GM21390 (cell line): ENCODE results near the gene ABLIM1.

Source experiments
- ATAC-seq: cut with Tn5 transposase; IDR thresholded peaks from one replicate; pipeline ENCODE4 v1.9.1; 2021; ENCODE audit not compliant: unreplicated experiment

The ABLIM1 gene

GRCh38 chr10:114427124-114427852 lies 230.8 kb downstream of the ABLIM1 start:
- ATAC-seq: no peak

- no peak for ATAC-seq
Measured at GRCh38 chr10:114426476-114426875, 231.6 kb downstream of the ABLIM1 start.

DNA sequence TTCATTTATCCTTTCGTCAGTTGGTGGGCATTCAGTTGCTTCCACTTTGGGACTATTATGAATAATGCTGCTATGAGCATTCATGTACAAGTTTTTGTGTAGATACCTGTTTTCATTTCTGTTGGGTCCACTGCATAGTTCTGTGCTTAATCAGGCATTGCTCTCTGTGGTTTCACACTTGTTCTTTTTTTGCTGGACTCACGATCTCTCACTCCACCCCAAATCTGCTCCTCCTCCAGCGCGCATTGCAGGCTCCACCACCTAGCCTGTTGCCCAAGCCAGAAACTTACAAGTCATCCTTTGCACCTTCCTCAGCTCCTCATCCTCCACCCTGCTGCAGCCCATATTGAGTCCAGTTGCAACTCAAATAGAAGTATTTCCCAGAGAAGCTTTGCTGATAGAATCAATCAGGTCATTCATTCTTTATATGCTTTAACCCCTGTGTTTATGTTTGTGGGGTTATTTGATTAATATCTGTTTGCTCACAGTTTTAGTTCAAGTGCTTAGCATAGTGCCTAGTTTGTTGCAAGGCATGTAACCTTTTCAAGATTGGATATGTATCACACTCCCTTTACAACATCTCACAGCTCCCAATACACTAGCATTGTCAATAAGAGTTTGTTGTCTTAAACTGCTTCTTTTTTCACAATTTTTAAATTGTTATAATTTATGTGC lies 237.1 kb downstream of the ABLIM1 start:
- peak; percentile 60 for ATAC-seq

DNA sequence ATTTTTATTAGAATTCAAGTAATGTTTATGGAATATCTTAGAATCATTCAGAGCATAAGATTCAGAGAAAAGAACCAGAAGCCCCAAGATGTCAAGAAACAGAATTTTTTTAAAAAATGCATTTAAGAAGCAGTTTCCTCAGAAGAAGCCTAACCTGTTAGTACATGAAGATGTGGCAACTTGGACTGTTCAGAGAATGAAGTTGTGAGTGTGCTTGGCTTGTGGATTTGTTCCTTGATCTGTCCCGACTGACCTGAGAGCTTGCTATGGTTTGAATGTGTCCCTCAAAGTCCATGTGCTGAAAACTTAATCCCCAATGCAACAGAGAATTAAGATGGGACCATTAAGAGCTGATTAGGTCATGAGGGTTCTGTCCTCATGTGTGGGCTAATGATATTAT lies 240.0 kb downstream of the ABLIM1 start:
- ATAC-seq: no peak

- no peak for ATAC-seq
Measured at GRCh38 chr10:114412907-114413797, 244.9 kb downstream of the ABLIM1 start.

- ATAC-seq: no peak
Measured at GRCh38 chr10:114408968-114409444, 249.1 kb downstream of the ABLIM1 start.

- ATAC-seq: no peak
Measured at GRCh38 chr10:114408112-114408967, 249.7 kb downstream of the ABLIM1 start.

DNA sequence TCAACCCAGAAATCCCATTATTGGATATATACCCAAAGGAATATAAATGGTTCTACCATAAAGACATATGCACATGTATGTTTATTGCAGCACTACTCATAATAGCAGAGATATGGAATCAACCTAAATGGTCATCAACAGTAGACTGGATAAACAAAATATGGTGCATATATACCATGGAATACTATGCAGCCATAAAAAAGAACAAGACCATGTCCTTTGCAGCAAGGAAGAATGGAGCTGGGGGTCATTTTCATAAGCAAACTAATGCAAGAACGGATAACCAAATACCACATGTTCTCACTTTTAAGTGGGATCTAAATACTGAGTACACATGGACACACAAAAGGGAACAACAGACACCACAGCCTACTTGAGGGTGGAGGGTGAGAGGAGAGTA lies 251.6 kb downstream of the ABLIM1 start:
- ATAC-seq: no peak

DNA sequence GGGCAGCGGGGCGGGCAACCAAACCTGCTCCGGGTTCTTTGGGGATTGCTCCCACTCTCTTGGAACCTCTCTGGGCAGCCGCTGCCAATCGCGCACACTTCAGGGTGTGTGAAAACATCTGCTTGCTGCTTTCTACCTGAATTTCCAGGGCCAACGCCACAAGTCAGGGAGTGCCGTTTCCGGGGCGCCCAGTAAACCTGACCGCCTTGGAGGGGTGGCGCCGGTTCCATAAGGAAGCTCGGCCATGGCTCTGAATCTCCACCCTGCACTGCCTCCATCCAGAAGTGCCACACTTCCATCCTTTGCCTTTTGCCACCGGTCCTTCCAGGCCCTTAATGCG lies 253.1 kb downstream of the ABLIM1 start:
- ATAC-seq: no peak

DNA sequence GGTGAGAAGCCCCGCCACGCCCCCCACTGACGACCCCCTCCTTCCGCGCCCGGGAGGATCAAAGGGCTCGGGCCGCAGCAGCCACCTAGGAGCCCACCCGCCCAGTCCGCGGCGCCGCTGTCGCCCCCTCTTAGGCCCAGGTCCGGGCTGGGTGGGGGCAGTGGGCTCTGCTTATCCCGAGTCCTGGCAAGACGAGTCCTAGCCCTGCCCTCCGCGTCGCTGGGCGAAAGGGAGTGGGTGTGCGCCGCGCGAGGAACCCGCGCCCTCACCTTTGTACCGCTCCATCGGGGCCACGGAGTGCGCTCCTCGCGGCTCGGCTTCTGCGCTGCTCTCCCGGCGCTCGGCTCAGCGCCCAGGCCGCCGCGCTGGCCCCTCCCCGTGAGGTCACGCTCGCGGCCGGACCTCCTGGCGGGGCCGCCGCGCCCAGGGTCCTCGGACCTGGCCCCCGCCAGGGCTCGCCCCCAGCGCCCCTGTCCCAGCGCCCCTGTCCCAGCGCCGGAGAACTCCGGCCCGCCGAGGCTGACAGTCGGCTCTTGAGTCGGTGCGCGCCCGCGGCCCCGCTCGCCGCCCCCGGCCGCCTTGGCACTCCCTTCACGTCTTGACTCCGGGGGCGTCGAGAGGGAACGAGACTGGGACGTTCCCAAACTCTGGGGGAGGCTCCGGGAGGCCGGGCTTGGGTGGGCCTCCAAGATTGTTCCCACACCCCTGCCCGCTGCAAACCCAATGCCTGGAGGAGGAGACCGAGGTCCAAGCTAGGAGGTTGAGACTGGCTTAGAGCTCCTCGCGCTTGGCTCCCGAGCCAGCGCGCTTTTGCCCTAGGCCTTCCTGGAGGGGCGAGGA lies 253.7 kb downstream of the ABLIM1 start, which contains the start of gene AFAP1L2:
TSS of gene AFAP1L2 (minus strand) at position 332 of the 840 bp plus-strand sequence. CDS start at position 285, 47 bp downstream.
- ATAC-seq: peak; percentile 52

DNA sequence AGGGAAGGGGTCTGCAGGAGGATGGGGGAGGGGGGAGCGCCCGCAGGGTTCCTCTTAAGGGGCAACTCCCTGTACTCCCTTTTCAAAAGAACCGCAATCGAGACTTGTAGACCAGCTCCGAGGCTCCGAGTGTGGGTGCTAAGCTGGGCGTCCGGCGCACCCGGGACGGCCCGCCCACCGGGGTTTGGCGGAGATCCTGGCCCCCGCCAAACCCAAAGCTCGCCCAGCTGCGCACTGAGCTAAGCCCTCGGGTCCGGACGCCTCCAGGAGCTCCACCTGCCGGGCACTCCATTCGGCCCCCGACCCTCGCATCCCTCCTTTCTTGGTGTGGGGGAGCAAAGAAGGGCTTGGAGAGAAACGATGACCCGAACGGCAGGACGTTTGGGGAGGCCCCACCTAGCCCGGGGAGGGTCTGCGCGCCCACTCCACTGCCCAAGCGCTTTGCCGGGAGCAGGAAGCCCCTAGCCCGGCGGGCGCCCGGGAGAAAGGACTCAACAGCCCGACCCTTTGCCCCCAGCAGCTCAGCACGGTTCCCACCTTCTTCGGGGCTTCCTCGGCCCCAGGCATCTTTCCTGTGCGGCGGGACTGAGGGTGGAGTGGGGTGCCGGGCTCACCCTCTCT lies 254.4 kb downstream of the ABLIM1 start:
- ATAC-seq: no peak

DNA sequence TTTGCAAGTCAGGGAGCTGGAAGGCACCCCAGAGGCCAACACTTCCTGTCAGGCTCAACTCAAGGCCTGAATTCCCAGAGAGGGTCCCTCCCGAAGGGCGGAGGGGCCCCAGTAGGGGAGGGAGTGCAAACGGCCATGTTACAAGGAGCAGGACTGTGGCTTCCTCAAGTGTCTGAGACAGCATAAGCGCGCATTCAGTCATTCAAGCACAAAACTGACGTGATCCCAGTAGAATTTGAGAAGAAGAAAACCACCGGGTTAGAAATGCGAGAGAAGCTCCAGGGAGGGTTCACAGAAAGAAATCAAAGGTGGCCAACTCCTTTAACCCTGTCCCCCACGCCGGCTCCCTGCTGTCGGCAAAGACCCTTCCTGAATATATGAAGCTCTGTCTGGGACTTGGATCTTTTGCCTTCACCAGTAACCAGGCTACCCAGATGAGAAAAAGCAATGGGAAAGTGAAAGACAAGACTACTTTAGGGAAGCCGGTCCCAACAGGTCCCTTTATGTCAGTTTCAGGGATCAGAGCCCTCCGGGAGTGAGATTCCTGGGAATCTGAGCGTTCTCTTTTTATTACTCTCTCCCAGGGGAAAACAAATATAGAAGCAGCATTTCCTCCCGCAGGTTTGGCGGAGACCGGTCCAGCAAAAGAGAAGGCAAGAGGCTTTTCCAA lies 255.1 kb downstream of the ABLIM1 start:
- no peak for ATAC-seq

DNA sequence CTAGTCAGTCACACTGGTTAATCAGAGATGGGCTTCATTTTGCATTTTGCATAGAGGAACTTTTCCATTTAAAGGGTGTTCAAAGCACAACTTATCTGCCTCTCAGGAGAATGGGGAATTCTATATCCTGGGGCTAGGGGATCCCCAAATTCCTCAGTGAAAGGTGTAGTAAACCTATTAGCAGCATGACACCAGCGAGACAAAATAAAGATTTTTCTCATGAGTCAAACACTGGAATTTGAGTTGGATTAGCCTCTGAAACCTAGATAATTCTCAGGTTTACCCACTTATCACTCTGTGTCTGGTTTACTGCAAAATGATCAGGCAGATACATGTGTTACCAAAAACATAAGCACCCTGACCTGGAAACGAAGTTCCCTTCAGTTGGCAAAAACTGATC lies 255.8 kb downstream of the ABLIM1 start:
- no peak for ATAC-seq

DNA sequence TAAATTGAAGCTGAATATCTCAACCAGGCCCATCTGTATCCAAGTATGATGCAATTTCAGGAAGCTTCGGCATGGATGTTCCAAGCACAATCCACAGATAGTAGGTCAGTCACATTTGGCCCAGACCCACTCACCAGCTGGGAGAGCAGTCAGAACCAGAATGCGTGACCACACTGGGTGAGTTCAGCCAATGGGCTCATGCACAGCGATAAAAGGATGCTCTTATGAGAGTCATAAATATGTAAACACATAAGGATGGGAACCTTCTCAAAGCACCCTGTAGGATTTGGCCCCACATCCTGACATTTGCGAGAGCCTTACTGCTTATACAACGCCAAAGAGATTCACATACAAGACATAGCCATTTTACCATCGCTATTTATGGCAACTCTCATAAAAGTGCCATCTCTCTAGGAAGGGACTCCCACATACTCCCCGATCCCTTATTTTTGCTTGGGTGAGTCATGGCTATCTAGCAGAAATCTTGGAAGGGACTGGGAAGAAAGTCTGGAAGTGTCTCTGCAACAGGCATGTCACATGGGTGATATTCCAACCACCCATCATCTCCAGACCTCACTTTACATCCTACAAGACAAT lies 256.8 kb downstream of the ABLIM1 start:
- ATAC-seq: no peak

DNA sequence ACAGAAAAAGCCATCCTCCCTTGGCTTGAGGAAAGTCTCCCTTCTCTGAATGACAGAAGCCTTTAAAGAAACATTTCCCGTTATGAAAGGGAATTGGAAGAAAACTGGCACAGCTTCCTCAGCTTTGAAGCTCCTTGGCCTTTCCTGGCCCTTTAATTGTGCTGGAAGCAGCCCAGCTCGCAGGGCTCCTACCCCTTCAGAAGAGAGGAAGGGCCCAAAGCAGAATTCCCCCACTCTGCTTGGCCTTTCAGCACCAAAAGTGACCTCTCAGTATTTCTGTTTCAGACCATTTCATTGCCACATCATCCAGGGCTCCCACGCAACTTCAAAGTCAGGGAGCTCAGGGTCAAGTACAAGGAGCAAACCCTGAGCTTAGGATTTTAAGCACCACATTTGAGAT lies 258.0 kb downstream of the ABLIM1 start:
- no peak for ATAC-seq

DNA sequence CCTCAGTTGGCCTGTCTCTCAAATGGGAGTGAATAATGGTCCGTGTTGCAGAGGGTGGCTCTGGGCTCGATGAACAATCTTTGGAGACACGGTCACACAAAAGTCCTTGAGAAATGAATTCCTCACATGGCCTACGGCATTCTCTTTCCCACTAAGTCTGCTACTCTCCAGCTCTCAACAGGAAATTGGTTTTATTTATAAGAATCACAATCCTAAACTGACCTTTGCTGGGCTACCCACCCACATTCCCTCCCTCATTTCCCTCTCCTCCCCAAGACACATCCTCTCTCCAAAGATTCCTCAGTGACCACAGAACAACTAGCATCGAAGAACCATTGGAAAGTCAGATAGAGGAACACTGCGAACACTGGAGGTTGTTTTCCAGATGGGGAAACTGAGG lies 258.5 kb downstream of the ABLIM1 start:
- ATAC-seq: no peak

- ATAC-seq: no peak
Measured at GRCh38 chr10:114398587-114399331, 259.3 kb downstream of the ABLIM1 start.
